Subcutaneous adipose tissue (tissue), 4 donors: Measurements from ENCODE around the gene KRT3. TPM values are rescaled to one million over a fixed set of nuclear protein-coding genes. Genes with fewer than 3 reads are reported as not detected.

Experiments used
- CTCF ChIP-seq: fragments of 450-650 bp; IDR thresholded peaks from one replicate; pipeline ENCODE4 v1.5.1; 2016; ENCODE audit warnings: low read depth, mild to moderate bottlenecking, control low read depth, antibody characterized with exemption, moderate library complexity
- total RNA-seq, 4 donors: library from RNA; depleted of rRNA; stranded (reverse); fragments of >200 nt; gene quantifications; one replicate each; pipeline ENCODE4 v1.1.0, GENCODE V29; 2016

The KRT3 gene
- total RNA-seq, 4 donors from 2014 or later, result not detected

- no peak for TF ChIP-seq CTCF
Observed at GRCh38 chr12:52811191-52812072, 15.5 kb upstream of the KRT3 start.

DNA sequence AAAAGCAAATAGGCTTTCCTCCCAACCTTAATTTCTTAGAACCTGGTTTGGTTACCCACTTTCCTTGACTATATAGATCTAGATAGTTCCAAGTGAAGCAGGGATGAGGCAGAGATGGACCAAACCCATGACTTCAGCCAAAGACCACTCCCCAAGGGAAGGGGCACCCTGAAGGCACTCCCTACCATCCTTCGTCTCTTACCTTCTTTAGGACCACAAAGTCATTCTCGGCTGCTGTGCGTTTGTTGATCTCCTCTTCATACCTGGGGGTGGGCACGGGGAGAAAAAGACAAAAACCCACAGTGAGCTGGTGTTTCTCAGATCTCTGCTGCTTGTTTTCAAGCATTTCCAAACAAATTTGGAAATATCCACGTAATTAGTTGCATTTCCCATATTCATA is 14.6 kb upstream of the KRT3 start:
- TF ChIP-seq CTCF, result no peak

GRCh38 chr12:52809166-52809565 is 13.2 kb upstream of the KRT3 start:
- TF ChIP-seq CTCF, result no peak

- no peak for TF ChIP-seq CTCF
Observed at GRCh38 chr12:52808573-52809160, 12.8 kb upstream of the KRT3 start.

GRCh38 chr12:52807544-52808470 is 11.9 kb upstream of the KRT3 start:
- no peak for TF ChIP-seq CTCF

GRCh38 chr12:52806821-52807543 is 11.1 kb upstream of the KRT3 start:
- TF ChIP-seq CTCF, result no peak
